ENCODE results near the gene PRELID2. TPM values are rescaled to one million over a fixed set of nuclear protein-coding genes. Genes with fewer than 3 reads are reported as not detected.

Gene PRELID2
- total RNA-seq, 1 experiment from 2014 or later: 27.7 TPM

DNA sequence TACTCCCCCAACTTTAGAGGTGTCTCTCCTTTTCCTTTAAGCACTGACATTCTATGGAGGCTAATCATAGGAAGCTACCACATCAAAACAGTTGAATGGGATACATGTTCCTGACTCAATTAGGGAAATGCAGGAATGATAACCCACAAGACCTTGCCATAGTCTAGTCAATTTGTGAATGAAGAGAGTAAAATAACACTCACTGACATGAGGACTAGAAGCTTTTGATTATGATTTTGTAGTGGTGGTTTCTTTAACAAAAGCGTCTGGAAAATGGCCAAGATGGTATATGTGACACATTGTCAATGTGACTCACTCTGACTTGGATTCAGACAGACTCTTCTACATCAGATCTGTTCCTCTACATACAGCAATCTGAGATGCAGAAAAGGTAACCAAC, 13.7 kb upstream of the PRELID2 start:
- no peak overlapping the region for H2AFZ ChIP-seq
- H3K9me3 ChIP-seq (ENCODE audit: insufficient read depth, low read depth): 0 out of 2 replicates have a peak, but pooled peaks cover 3% of the 10 kb centered on the region
- no peak overlapping the region for H3K4me2 ChIP-seq
- no peaks in the 10 kb centered on the region for H3K9me2 ChIP-seq (ENCODE audit: insufficient read depth)
- no peaks in the 10 kb centered on the region for H4K20me1 ChIP-seq (ENCODE audit: insufficient read depth)
- H3K27ac ChIP-seq: no peak overlapping the region
- TF ChIP-seq, protein P1, sequence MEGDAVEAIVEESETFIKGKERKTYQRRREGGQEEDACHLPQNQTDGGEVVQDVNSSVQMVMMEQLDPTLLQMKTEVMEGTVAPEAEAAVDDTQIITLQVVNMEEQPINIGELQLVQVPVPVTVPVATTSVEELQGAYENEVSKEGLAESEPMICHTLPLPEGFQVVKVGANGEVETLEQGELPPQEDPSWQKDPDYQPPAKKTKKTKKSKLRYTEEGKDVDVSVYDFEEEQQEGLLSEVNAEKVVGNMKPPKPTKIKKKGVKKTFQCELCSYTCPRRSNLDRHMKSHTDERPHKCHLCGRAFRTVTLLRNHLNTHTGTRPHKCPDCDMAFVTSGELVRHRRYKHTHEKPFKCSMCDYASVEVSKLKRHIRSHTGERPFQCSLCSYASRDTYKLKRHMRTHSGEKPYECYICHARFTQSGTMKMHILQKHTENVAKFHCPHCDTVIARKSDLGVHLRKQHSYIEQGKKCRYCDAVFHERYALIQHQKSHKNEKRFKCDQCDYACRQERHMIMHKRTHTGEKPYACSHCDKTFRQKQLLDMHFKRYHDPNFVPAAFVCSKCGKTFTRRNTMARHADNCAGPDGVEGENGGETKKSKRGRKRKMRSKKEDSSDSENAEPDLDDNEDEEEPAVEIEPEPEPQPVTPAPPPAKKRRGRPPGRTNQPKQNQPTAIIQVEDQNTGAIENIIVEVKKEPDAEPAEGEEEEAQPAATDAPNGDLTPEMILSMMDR (conservative IDR thresholded peaks at IDR 0.05): no peak
- no peak for TF ChIP-seq EZH2 (IDR thresholded peaks at IDR 0.05; ENCODE audit: low read depth)
- no peaks in the 10 kb centered on the region for H3K79me2 ChIP-seq (ENCODE audit: low read depth)
- no peaks in the 10 kb centered on the region for H3K36me3 ChIP-seq (ENCODE audit: low read depth)
- CTCF ChIA-PET: no interaction called here
- peak in 1 of 2 experiments; percentile 42 for DNase-seq
- intact Hi-C loops (cut with micrococcal nuclease; ENCODE audit: unreplicated experiment): no loop called here
- no peak overlapping the region for H3K4me3 ChIP-seq
- POLR2A ChIA-PET (ENCODE audit: unreplicated experiment): no interaction called here
- no peaks in the 10 kb centered on the region for H3K27me3 ChIP-seq (ENCODE audit: insufficient read depth, low read depth)
- peaks cover 9% of the 10 kb centered on the region for H3F3A ChIP-seq (ENCODE audit: insufficient read depth, low read depth)
- peaks cover 12% of the 10 kb centered on the region for H3K4me1 ChIP-seq (replicated peaks; ENCODE audit: insufficient read depth)
- BruUV-seq (replicated peaks): no TSS peak

DNA sequence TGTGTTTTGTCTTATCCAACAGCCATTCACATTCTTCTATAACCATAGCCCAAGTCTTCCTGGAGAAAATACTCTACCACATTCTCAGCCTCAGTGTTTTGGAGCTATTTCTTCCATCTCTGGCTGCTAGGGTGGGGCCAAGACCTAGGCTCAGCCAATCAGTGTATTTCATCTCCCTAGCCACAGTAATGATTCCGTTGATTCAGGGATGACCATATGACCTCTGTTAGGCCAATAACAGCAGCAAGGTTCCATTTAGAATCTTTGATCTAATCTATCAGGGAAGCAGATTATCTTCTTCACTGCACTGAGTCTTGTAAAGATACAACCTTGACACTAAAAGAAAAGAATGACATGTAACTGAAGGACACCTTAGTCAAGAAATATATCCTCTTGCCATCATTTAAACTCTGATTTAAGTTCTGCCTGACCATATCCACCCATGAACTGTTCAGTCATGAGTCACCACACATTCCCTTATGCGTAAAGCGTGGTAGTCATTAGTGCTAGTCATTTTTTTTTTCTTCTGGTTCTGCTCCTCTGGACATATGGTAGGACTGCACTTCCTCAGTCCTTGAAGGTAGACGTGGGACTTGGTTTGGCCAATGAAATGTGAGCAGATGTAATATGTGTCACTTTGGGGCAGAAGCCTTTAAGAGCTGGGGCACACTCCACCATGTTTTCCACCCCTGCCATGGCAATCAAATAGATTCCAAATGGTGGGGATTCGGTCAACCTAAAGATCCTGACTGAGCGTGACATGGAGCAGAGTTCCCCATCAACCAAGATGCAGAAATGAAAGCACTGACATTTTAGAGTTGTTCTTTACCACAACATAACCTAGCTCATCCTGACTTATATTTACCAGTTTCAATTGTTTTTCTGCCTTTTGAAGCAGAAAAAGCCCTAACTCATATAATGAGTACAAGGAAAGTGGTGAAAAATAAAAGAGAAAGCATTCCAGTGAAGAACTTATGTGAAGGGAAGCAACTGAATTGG, 12.7 kb upstream of the PRELID2 start:
- ChIA-PET POLR2A (ENCODE audit: unreplicated experiment) (interaction anchor here (0.6 kb wide), 1 partner anchor 697 kb away, joined by 6 read pairs; no protein-coding TSS in a partner anchor), CTCF (no interaction called here)
- no peak overlapping the region for H3K4me3 ChIP-seq
- H3K27me3 ChIP-seq (ENCODE audit: insufficient read depth, low read depth): no peaks in the 10 kb centered on the region
- BruUV-seq (replicated peaks): no TSS peak
- H3F3A ChIP-seq (ENCODE audit: insufficient read depth, low read depth): peaks cover 9% of the 10 kb centered on the region; the same call in 1 of the 2 replicates
- TF ChIP-seq, protein P1 (conservative IDR thresholded peaks at IDR 0.05): no peak
- no peak overlapping the region for H3K27ac ChIP-seq
- H3K9me3 ChIP-seq (ENCODE audit: insufficient read depth, low read depth): 0 out of 2 replicates have a peak, but pooled peaks cover 3% of the 10 kb centered on the region
- H3K4me2 ChIP-seq: no peak overlapping the region
- no peaks in the 10 kb centered on the region for H4K20me1 ChIP-seq (ENCODE audit: insufficient read depth)
- H3K4me1 ChIP-seq (replicated peaks; ENCODE audit: insufficient read depth): peaks cover 10% of the 10 kb centered on the region
- intact Hi-C loops (cut with micrococcal nuclease; ENCODE audit: unreplicated experiment): no loop called here
- DNase-seq: peak; percentile 21 to 41
- H3K79me2 ChIP-seq (ENCODE audit: low read depth): no peaks in the 10 kb centered on the region
- H3K36me3 ChIP-seq (ENCODE audit: low read depth): no peaks in the 10 kb centered on the region
- H2AFZ ChIP-seq: no peak overlapping the region
- H3K9me2 ChIP-seq (ENCODE audit: insufficient read depth): no peaks in the 10 kb centered on the region

DNA sequence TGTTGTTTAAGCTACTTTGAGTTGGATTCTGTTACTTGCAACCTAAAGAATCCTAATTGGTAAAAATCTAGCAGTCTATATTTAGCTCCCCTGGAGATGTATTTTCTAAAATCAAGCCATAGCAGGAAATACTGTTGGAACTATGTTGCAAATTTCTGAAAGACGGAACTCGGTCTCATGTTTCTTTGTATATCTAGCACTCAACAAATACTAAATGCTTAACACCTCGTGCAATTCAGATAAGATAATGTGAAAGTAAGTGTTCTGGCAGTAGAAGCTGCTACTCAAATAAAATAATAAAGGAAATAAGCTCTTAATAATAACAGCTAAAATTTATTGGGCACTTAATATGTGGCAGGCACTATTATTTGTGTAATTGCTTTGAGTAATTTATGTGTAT, 10.9 kb upstream of the PRELID2 start:
- H3K4me1 ChIP-seq (replicated peaks; ENCODE audit: insufficient read depth): peaks cover 10% of the 10 kb centered on the region
- H3K9me2 ChIP-seq (ENCODE audit: insufficient read depth): no peaks in the 10 kb centered on the region
- BruUV-seq (replicated peaks): no TSS peak
- ChIA-PET POLR2A (ENCODE audit: unreplicated experiment) (no interaction called here), CTCF (no interaction called here)
- TF ChIP-seq, protein P1 (conservative IDR thresholded peaks at IDR 0.05): no peak
- TF ChIP-seq EZH2 (IDR thresholded peaks at IDR 0.05; ENCODE audit: low read depth): no peak
- H3K4me3 ChIP-seq: no peak overlapping the region
- intact Hi-C loops (cut with micrococcal nuclease; ENCODE audit: unreplicated experiment): no loop called here
- no peaks in the 10 kb centered on the region for H3K36me3 ChIP-seq (ENCODE audit: low read depth)
- no peak for DNase-seq
- no peak overlapping the region for H2AFZ ChIP-seq
- 0 out of 2 replicates have a peak, but pooled peaks cover 3% of the 10 kb centered on the region for H3K9me3 ChIP-seq (ENCODE audit: insufficient read depth, low read depth)
- H3K27me3 ChIP-seq (ENCODE audit: insufficient read depth, low read depth): no peaks in the 10 kb centered on the region
- H3F3A ChIP-seq (ENCODE audit: insufficient read depth, low read depth): peaks cover 9% of the 10 kb centered on the region; the same call in 1 of the 2 replicates
- no peaks in the 10 kb centered on the region for H3K79me2 ChIP-seq (ENCODE audit: low read depth)
- H4K20me1 ChIP-seq (ENCODE audit: insufficient read depth): no peaks in the 10 kb centered on the region
- H3K4me2 ChIP-seq: no peak overlapping the region
- no peak overlapping the region for H3K27ac ChIP-seq

All from PC-9 (cell line).